Central memory CD4-positive, alpha-beta T cell (primary cell): Measurements from ENCODE around the gene MYF5.
"Not testable (repeated sequence)": the region's sequence is repeated elsewhere in the genome, so short reads cannot be mapped to it uniquely, and the experiment has no call there.

Experiments
- DNase-seq: peaks from one replicate; pipeline ENCODE4 v3.0.0; 2022
- total RNA-seq, 3 experiments: gene quantifications; one replicate each; lab custom pipeline; 2026; lab: John Stamatoyannopoulos, UW

MYF5 gene
- total RNA-seq = 0 reads per million in 3 experiments

- no peak for DNase-seq
These were observed at the start of gene MYF5 for GRCh38 chr12:80716696-80717469. Gene MYF5, plus strand, starts transcription at chr12:80716912. Its CDS starts 152 bp downstream, at chr12:80717064.

DNA sequence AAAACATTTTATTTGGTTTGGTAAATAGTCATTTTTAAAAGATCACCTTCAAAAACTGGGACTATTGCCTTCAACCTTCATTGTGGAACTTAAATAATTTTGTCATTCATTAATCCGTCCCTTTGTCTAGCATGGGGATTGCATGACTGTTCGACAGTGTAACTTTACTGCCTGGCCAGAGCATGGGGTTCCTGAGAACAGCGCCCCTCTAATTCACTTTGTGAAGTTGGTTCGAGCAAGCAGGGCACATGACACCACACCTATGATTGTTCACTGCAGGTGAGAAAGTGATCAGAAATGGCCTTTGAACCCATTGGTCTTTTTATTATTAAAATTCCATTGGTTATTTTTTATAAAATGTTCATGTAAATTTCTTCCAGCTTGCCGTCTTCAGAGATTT is 46.5 kb upstream of the MYF5 start:
- DNase-seq = no peak

GRCh38 chr12:80676042-80676636 is 40.6 kb upstream of the MYF5 start:
- not testable (repeated sequence) for DNase-seq

GRCh38 chr12:80676856-80677255 is 39.9 kb upstream of the MYF5 start:
- no peak for DNase-seq

GRCh38 chr12:80677994-80678393 is 38.7 kb upstream of the MYF5 start:
- DNase-seq = no peak

DNA sequence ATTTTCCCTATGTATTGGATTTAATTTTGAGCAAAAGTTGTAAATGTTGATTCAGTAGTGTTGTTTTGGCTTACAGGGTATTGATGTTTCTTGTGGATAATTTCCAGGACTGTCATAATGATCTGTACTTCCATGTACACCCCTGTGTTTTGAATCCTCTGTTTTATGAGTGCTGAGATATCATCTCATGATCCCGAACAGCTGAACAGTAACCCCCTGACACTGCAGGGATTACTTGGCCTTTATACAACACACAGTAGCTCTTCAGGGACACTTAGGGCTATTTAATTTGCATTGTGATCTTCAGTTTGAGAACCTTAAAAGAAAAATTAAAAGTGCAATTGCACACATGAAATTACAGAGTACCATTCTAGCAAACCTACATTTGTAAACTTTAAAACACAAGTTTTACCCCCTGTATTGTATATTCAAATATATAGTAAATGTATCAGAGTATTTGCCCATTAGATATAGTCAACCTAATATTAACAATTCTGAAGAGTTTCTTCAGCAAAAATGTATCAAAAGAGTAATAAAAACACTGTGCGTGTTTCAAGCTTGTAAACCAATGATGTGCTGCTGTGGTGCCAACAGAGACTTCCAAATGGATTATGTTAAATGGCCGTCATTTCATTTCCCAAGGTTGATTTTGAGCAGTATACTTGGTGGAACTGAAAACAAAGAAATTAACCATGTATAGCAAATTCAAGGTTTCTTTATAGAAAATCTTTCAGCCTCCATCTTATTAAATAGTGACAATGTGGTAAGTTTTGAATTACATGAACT is 37.2 kb upstream of the MYF5 start:
- DNase-seq = no peak

DNA sequence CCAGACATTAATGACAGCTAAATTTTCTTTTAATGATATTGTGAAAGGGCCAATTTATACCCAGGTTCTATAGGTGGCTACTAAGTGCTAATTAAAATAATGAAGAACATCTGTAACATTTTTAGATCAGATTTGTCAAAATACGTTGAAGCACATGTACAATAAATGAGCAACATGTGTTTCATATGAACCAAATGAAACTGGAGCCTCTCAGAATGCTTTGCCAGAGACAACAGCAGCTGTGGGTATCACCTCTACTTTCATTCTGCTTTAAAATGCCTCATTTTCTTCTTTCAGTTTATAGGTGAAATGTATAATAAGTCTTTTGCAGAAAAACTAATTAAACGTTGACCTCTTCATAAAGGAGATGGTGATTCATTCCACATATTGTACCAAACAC is 35.4 kb upstream of the MYF5 start:
- no peak for DNase-seq

DNA sequence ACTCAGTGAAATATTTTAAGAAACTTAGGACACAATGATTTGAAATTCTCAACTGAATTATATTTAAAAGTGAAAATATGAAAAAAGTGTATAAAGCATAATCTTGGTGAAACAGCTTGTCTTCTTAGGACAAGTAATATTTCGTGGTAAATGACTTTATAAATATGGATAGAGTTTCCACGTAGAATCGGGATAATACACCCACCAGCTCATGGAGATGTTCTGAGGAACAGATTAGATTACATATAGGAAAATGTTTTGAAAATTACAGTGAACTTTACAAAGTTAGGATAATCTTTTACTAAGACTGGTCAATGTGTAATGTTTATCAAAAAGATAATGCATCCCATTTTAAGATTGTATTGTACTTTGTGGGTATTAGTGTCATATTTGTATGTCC is 34.9 kb upstream of the MYF5 start:
- DNase-seq = no peak

- DNase-seq = no peak
These were observed 32.6 kb upstream of the MYF5 start for GRCh38 chr12:80684077-80684495.

DNA sequence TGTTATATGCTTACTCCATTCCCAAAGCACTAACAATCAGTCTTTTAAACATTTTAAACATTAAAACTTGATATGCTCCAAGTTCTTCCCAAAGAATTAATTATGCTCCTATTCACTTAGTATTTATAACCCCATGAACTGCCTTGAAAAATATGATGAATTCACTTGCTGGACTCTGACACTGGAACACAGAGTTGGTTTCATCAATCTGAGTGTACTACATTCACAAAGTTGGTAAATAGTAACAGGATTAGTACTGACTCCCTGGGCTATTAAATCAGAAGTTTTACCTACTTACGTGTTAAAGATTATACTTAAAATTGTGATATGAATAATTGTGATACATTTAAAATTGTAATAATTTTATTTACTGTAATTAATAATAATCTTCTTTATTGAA is 26.6 kb upstream of the MYF5 start:
- DNase-seq = no peak

- DNase-seq = no peak
These were observed 26.2 kb upstream of the MYF5 start for GRCh38 chr12:80690513-80690912.

- DNase-seq = no peak
These were observed 24.6 kb upstream of the MYF5 start for GRCh38 chr12:80692114-80692513.

DNA sequence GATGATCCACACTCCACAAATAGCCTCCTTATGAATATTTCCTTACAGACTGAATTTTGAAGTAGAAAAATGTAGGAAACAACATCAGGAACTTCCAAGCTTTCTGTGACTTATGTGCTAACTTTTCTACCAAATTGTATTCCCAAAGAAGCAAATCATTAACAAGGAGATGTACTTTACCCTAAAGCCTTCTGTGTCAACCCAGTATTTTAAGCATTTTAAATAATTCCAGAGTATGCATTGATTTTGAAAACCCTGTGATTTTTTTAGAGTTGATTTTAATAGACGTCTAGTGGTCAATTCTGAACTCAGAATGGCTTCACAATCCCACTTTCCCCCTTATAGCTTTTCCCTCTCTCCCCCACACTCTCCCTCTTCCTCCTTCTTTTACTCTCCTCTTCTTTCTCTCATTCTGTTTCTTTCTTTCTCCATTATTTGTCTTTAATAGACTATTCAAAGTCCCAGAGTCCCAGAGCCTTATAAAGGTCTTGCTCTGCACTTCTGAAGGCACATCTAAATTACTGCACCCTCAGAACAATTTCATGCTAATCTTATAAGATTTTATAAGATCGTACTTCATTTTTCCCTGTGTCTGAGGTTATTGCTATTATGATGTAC is 19.3 kb upstream of the MYF5 start:
- no peak for DNase-seq

- DNase-seq = no peak
These were observed 18.5 kb upstream of the MYF5 start for GRCh38 chr12:80698256-80698655.

GRCh38 chr12:80698847-80699542 is 17.7 kb upstream of the MYF5 start:
- no peak for DNase-seq

- DNase-seq = no peak
These were observed 16.4 kb upstream of the MYF5 start for GRCh38 chr12:80700327-80700726.

DNA sequence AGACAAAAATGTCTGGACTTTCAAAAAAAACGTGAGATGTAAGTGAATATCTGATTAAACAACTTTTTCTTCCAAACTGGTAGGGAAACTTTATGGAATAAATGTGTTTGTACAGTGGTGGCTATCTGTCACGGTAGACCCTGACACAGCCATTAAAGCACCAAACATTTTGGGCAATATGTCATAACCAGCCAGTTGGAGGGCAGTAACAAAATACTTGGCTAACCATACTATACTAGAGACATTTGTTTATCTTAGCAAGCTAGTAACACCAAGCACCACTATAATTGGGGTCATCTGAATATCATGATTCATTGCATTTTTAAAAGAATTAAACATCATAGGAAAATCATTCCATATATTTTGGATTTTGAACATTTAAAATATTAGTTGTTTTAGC is 15.3 kb upstream of the MYF5 start:
- DNase-seq = no peak

- DNase-seq = no peak
These were observed 13.6 kb upstream of the MYF5 start for GRCh38 chr12:80702889-80703805.

DNA sequence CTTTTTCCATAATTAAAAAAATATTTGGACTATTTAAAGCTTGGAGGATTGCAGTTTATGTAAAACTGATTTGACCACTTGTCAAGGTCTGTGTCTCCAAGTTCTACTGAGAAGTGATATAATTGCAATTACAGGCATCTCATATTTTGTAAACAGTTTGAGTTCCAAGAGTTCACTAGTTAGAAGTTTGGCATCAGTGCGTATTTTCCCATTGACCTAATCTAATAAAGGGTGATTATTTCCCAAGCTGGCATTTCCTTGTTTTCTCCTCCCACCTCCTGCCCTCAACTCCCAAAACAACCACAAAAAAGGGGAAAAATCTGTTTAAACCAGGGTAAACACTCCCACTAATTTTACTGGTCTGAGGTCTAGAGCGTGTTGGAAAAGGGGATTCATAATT is 12.3 kb upstream of the MYF5 start:
- no peak for DNase-seq

DNA sequence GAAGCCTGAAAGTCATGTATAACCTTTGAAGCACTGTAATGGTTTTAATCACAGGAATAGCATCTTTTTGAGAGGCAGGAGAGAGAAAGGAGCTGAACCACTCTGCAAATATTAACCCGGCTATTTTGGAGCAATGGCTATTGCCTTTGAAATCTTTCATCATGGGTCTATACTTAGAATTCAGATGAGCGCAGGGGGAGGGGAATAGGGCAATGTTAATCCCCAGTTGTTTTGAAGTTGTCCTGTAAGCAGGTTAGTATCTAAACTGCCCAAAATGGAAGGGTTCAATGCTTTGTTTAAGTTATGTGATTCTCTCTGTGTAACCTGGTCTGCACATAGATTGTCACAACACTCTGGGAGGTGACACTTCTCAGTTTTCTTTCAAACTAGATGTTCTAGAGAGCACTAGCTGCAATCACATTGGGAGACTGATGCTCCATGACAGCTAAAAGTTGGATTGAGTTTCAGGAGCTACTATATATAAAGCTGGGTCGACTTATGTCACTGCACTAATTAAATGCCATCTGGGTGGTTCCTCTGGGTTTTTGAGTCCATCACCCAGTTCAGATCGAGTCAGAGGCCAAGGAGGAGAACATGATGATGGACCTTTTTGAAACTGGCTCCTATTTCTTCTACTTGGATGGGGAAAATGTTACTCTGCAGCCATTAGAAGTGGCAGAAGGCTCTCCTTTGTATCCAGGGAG is 9.4 kb upstream of the MYF5 start, which contains the start of gene MYF6:
Gene MYF6 (plus strand): TSS at position 509 of the 704 bp plus-strand sequence. CDS start 86 bp downstream, at position 595.
- DNase-seq = no peak

GRCh38 chr12:80707830-80708258 is 8.9 kb upstream of the MYF5 start:
- no peak for DNase-seq
